HEK293 (cell line): ENCODE data around the gene NUAK1.

ENCODE experiments used
- CTCF ChIA-PET: fragments of 350-600 bp; formaldehyde crosslinking; extraction: SDS; loops from one replicate; lab custom pipeline; 2021; ENCODE audit warnings: antibody characterized with exemption; lab: Yijun Ruan, JAX
- POLR2A ChIA-PET: fragments of 300-600 bp; formaldehyde crosslinking; extraction: SDS; loops from one replicate; lab custom pipeline; 2020; ENCODE audit warnings: antibody characterized with exemption, inconsistent platforms; lab: Yijun Ruan, JAX
- H3K27ac ChIP-seq: fragments of 200-500 bp; sonication (Bioruptor generic); 2 replicates; pipeline ENCODE4 v1.5.1; 2014; ENCODE audit warnings: low read depth, low read length, control low read depth, inconsistent platforms; ENCODE audit errors: extremely low read depth
- H3K36me3 ChIP-seq, 2 experiments: fragments of 200-500 bp in 1 of 2; sonication (Bioruptor generic) in 1 of 2; 1 replicate in 1 of 2; 2 replicates in 1 of 2; pipeline ENCODE4 v1.5.1; 2014 to 2017; ENCODE audit warnings: inconsistent platforms in 2 of 2, low read length in 2 of 2; ENCODE audit not compliant: control insufficient read depth in 2 of 2, insufficient read depth in 1 of 2
- H3K4me1 ChIP-seq: fragments of 200-500 bp; sonication (Bioruptor generic); 2 replicates; pipeline ENCODE4 v1.5.1; 2014; ENCODE audit warnings: mild to moderate bottlenecking, low read length, inconsistent platforms; ENCODE audit not compliant: control insufficient read depth, insufficient read depth
- H3K4me3 ChIP-seq: 2 replicates; pipeline ENCODE4 v1.5.1; 2011; ENCODE audit warnings: low read depth, mild to moderate bottlenecking, control low read depth, low read length, moderate library complexity
- H3K9me3 ChIP-seq: fragments of 200-500 bp; sonication (Bioruptor generic); 2 replicates; pipeline ENCODE4 v1.5.1; 2014; ENCODE audit warnings: low read depth, low read length, inconsistent platforms; ENCODE audit not compliant: control insufficient read depth, insufficient read depth
- BCL11A ChIP-seq: fragments of 450-650 bp; formaldehyde crosslinking; IDR thresholded peaks from 2 replicates; pipeline ENCODE4 v1.5.1; 2016; ENCODE audit warnings: low read depth, missing biosample characterization, missing genetic modification characterization
- GLIS1 ChIP-seq: fragments of 450-650 bp; formaldehyde crosslinking; IDR thresholded peaks from 2 replicates; pipeline ENCODE4 v1.5.1; 2016; ENCODE audit warnings: missing biosample characterization, missing genetic modification characterization
- KLF1 ChIP-seq: fragments of 450-650 bp; formaldehyde crosslinking; IDR thresholded peaks from 2 replicates; pipeline ENCODE4 v1.5.1; 2016; ENCODE audit warnings: missing biosample characterization, missing genetic modification characterization
- SCRT1 ChIP-seq: fragments of 450-650 bp; formaldehyde crosslinking; IDR thresholded peaks from 2 replicates; pipeline ENCODE4 v1.5.1; 2016; ENCODE audit warnings: missing biosample characterization, missing genetic modification characterization, borderline replicate concordance
- SCRT2 ChIP-seq: fragments of 450-650 bp; formaldehyde crosslinking; IDR thresholded peaks from 2 replicates; pipeline ENCODE4 v1.5.1; 2016; ENCODE audit warnings: missing biosample characterization, missing genetic modification characterization
- ZBTB11 ChIP-seq: fragments of 450-650 bp; formaldehyde crosslinking; conservative IDR thresholded peaks from 2 replicates; pipeline ENCODE4 v1.5.1; 2016; ENCODE audit warnings: low read depth, missing biosample characterization, missing genetic modification characterization
- ZBTB44 ChIP-seq: fragments of 450-650 bp; IDR thresholded peaks from 2 replicates; pipeline ENCODE4 v1.5.1; 2018; ENCODE audit warnings: missing biosample characterization, mild to moderate bottlenecking, missing genetic modification characterization
- ZBTB7A ChIP-seq: fragments of 450-650 bp; formaldehyde crosslinking; IDR thresholded peaks from 2 replicates; pipeline ENCODE4 v1.5.1; 2016; ENCODE audit warnings: low read depth, missing biosample characterization, missing genetic modification characterization
- ZFP3 ChIP-seq: fragments of 450-650 bp; formaldehyde crosslinking; IDR thresholded peaks from 2 replicates; pipeline ENCODE4 v1.5.1; 2016; ENCODE audit warnings: low read depth, missing biosample characterization, missing genetic modification characterization
- ZNF140 ChIP-seq: fragments of 450-650 bp; formaldehyde crosslinking; IDR thresholded peaks from 2 replicates; pipeline ENCODE4 v1.5.1; 2016; ENCODE audit warnings: missing biosample characterization, missing genetic modification characterization
- ZNF18 ChIP-seq: fragments of 450-650 bp; formaldehyde crosslinking; IDR thresholded peaks from 2 replicates; pipeline ENCODE4 v1.5.1; 2016; ENCODE audit warnings: missing biosample characterization, missing genetic modification characterization
- ZNF223 ChIP-seq: fragments of 450-650 bp; formaldehyde crosslinking; IDR thresholded peaks from 2 replicates; pipeline ENCODE4 v1.5.1; 2016; ENCODE audit warnings: missing biosample characterization, missing genetic modification characterization
- ZNF292 ChIP-seq: fragments of 450-650 bp; formaldehyde crosslinking; IDR thresholded peaks from 2 replicates; pipeline ENCODE4 v1.5.1; 2016; ENCODE audit warnings: low read depth, missing biosample characterization, missing genetic modification characterization, borderline replicate concordance
- ZNF311 ChIP-seq: fragments of 450-650 bp; formaldehyde crosslinking; IDR thresholded peaks from 2 replicates; pipeline ENCODE4 v1.5.1; 2017; ENCODE audit warnings: missing biosample characterization, missing genetic modification characterization, borderline replicate concordance
- ZNF37A ChIP-seq: fragments of 450-650 bp; IDR thresholded peaks from 2 replicates; pipeline ENCODE4 v1.5.1; 2018; ENCODE audit warnings: missing biosample characterization, missing genetic modification characterization
- ZNF530 ChIP-seq: fragments of 450-650 bp; formaldehyde crosslinking; IDR thresholded peaks from 2 replicates; pipeline ENCODE4 v1.5.1; 2016; ENCODE audit warnings: low read depth, missing biosample characterization, missing genetic modification characterization
- ZNF555 ChIP-seq: fragments of 450-650 bp; formaldehyde crosslinking; conservative IDR thresholded peaks from 2 replicates; pipeline ENCODE4 v1.5.1; 2017; ENCODE audit warnings: missing biosample characterization, mild to moderate bottlenecking, missing genetic modification characterization, inconsistent platforms
- ZNF624 ChIP-seq: fragments of 450-650 bp; formaldehyde crosslinking; IDR thresholded peaks from 2 replicates; pipeline ENCODE4 v1.5.1; 2017; ENCODE audit warnings: missing biosample characterization, missing genetic modification characterization
- ZNF658 ChIP-seq: fragments of 450-650 bp; formaldehyde crosslinking; IDR thresholded peaks from 2 replicates; pipeline ENCODE4; 2016; ENCODE audit warnings: missing biosample characterization, missing genetic modification characterization
- ZNF670 ChIP-seq: fragments of 450-650 bp; formaldehyde crosslinking; IDR thresholded peaks from 2 replicates; pipeline ENCODE4 v1.5.1; 2016; ENCODE audit warnings: missing biosample characterization, missing genetic modification characterization, low read depth
- TF ChIP-seq, protein P1 (sequence below): fragments of 450-650 bp; formaldehyde crosslinking; IDR thresholded peaks from 2 replicates; pipeline ENCODE4 v1.5.1; 2017; ENCODE audit warnings: missing biosample characterization, missing genetic modification characterization
- TF ChIP-seq, protein P2 (sequence below): fragments of 450-650 bp; IDR thresholded peaks from 2 replicates; pipeline ENCODE4 v1.5.1; 2018; ENCODE audit warnings: missing biosample characterization, missing genetic modification characterization
- TF ChIP-seq, protein P3 (sequence below): fragments of 450-650 bp; formaldehyde crosslinking; IDR thresholded peaks from 2 replicates; pipeline ENCODE4 v1.5.1; 2016; ENCODE audit warnings: missing biosample characterization, missing genetic modification characterization
- TF ChIP-seq, protein P4 (sequence below): fragments of 450-650 bp; formaldehyde crosslinking; IDR thresholded peaks from 2 replicates; pipeline ENCODE4 v1.5.1; 2016; ENCODE audit warnings: missing biosample characterization, missing genetic modification characterization

Gene NUAK1

GRCh38 chr12:106072751-106073150 lies 66.0 kb downstream of the NUAK1 start:
- peaks cover 24% of the 10 kb centered on the region for H3K4me1 ChIP-seq
- H3K4me3 ChIP-seq: no peak overlapping the region
- CTCF ChIA-PET: no interaction called here
- TF ChIP-seq ZNF18 (tag by site-specific recombination): peak; percentile 35; the same call in 1 of the 2 replicates
- TF ChIP-seq ZNF311 (tag by site-specific recombination): no peak
- no peak for TF ChIP-seq ZNF624 (tag by site-specific recombination)
- TF ChIP-seq KLF1 (tag by site-specific recombination): no peak
- TF ChIP-seq, protein P1, sequence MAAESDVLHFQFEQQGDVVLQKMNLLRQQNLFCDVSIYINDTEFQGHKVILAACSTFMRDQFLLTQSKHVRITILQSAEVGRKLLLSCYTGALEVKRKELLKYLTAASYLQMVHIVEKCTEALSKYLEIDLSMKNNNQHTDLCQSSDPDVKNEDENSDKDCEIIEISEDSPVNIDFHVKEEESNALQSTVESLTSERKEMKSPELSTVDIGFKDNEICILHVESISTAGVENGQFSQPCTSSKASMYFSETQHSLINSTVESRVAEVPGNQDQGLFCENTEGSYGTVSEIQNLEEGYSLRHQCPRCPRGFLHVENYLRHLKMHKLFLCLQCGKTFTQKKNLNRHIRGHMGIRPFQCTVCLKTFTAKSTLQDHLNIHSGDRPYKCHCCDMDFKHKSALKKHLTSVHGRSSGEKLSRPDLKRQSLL (tag by site-specific recombination): no peak
- no peak for TF ChIP-seq BCL11A
- TF ChIP-seq ZNF555 (tag by site-specific recombination): no peak
- no peak for TF ChIP-seq ZNF140 (tag by site-specific recombination)
- no peaks in the 10 kb centered on the region for H3K9me3 ChIP-seq
- H3K27ac ChIP-seq: no peak overlapping the region
- POLR2A ChIA-PET: no interaction called here
- peaks cover 6 to 17% of the 10 kb centered on the region in 2 experiments; a peak in 2 of 3 replicates for H3K36me3 ChIP-seq

- H3K36me3 ChIP-seq: peaks cover 6 to 28% of the 10 kb centered on the region in 2 experiments; a peak in 2 of 3 replicates
- no peak overlapping the region for H3K27ac ChIP-seq
- H3K9me3 ChIP-seq: no peaks in the 10 kb centered on the region
- CTCF ChIA-PET: interaction anchor here (0.6 to 1.0 kb wide), 4 partner anchors 12 to 65 kb away, joined by 3 read pairs; no protein-coding TSS in a partner anchor
- peaks cover 24% of the 10 kb centered on the region for H3K4me1 ChIP-seq
- H3K4me3 ChIP-seq: no peak overlapping the region
- POLR2A ChIA-PET: no interaction called here
- TF ChIP-seq ZBTB7A (tag by site-specific recombination) (no peak), ZBTB44 (tag by site-specific recombination) (no peak), ZNF292 (no peak), GLIS1 (tag by site-specific recombination) (no peak), ZBTB11 (no peak), ZNF530 (tag by site-specific recombination) (no peak), SCRT1 (no peak), SCRT2 (tag by site-specific recombination) (no peak), ZNF658 (tag by site-specific recombination) (no peak), ZNF670 (tag by site-specific recombination) (no peak), ZNF37A (tag by site-specific recombination) (no peak), ZFP3 (tag by site-specific recombination) (no peak), ZNF223 (tag by site-specific recombination) (no peak)
- TF ChIP-seq, protein P2, sequence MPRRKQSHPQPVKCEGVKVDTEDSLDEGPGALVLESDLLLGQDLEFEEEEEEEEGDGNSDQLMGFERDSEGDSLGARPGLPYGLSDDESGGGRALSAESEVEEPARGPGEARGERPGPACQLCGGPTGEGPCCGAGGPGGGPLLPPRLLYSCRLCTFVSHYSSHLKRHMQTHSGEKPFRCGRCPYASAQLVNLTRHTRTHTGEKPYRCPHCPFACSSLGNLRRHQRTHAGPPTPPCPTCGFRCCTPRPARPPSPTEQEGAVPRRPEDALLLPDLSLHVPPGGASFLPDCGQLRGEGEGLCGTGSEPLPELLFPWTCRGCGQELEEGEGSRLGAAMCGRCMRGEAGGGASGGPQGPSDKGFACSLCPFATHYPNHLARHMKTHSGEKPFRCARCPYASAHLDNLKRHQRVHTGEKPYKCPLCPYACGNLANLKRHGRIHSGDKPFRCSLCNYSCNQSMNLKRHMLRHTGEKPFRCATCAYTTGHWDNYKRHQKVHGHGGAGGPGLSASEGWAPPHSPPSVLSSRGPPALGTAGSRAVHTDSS (tag by site-specific recombination): no peak
- TF ChIP-seq, protein P3, sequence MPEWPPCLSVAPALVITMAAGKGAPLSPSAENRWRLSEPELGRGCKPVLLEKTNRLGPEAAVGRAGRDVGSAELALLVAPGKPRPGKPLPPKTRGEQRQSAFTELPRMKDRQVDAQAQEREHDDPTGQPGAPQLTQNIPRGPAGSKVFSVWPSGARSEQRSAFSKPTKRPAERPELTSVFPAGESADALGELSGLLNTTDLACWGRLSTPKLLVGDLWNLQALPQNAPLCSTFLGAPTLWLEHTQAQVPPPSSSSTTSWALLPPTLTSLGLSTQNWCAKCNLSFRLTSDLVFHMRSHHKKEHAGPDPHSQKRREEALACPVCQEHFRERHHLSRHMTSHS (tag by site-specific recombination): no peak
- TF ChIP-seq, protein P4, sequence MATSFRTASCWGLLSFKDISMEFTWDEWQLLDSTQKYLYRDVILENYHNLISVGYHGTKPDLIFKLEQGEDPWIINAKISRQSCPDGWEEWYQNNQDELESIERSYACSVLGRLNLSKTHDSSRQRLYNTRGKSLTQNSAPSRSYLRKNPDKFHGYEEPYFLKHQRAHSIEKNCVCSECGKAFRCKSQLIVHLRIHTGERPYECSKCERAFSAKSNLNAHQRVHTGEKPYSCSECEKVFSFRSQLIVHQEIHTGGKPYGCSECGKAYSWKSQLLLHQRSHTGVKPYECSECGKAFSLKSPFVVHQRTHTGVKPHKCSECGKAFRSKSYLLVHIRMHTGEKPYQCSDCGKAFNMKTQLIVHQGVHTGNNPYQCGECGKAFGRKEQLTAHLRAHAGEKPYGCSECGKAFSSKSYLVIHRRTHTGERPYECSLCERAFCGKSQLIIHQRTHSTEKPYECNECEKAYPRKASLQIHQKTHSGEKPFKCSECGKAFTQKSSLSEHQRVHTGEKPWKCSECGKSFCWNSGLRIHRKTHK (tag by site-specific recombination): no peak
Observed at GRCh38 chr12:106071686-106072085, 67.1 kb downstream of the NUAK1 start.
